Bladder microvascular endothelial cell (primary cell): ENCODE results near the gene POTEB3. TPM values are rescaled to one million over a fixed set of nuclear protein-coding genes. Genes with fewer than 3 reads are reported as not detected.

Experiments
- total RNA-seq: library from RNA; depleted of rRNA; stranded (reverse); fragments of >200 nt; gene quantifications from 2 replicates; pipeline ENCODE4 v1.2.3, GENCODE V29; 2014

POTEB3 gene
- not detected in 2 replicates for total RNA-seq

DNA sequence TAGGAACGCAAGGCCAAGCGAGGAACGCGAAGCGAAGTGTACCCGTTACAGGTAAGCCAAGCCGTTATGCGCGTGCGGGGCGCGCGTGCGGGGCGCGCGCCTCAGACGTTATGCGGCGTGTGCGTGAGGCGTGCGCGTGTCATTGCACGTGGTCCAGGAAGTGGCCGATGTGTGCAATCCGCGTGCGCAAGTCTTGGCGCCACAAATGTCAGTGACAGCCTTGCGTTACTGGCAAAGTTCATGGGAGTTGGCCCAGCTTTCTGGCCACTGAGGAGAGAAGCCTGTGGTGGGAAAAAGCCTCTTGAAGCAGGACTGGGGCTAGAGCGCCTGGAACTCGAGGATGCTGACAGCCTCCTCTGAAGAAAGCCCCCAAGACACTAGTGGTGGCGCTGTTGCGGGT lies at the start of gene POTEB3:
POTEB3 (minus strand) TSS at position 101 of the 400 bp plus-strand sequence. CDS start 488 bp downstream, outside the sequence.

